ENCODE measurements around the gene MAGI2.

- TF ChIP-seq CTCF (IDR thresholded peaks at IDR 0.05) (no peak), POLR2A (IDR thresholded peaks at IDR 0.05) (no peak)
Observed at GRCh38 chr7:78850093-78850740, 603.2 kb downstream of the MAGI2 start.
